GM18873 (cell line): Measurements from ENCODE around the gene SLC8A3.

Source experiments
- ATAC-seq: cut with Tn5 transposase; IDR thresholded peaks from one replicate; pipeline ENCODE4 v1.9.1; 2021; ENCODE audit warnings: mild to moderate bottlenecking, moderate library complexity, moderate number of reproducible peaks; ENCODE audit not compliant: unreplicated experiment, low FRiP score

The SLC8A3 gene

GRCh38 chr14:70077720-70078119 lies 111.0 kb downstream of the SLC8A3 start:
- ATAC-seq: no peak

- no peak for ATAC-seq
These were observed 111.7 kb downstream of the SLC8A3 start for GRCh38 chr14:70077005-70077404.

DNA sequence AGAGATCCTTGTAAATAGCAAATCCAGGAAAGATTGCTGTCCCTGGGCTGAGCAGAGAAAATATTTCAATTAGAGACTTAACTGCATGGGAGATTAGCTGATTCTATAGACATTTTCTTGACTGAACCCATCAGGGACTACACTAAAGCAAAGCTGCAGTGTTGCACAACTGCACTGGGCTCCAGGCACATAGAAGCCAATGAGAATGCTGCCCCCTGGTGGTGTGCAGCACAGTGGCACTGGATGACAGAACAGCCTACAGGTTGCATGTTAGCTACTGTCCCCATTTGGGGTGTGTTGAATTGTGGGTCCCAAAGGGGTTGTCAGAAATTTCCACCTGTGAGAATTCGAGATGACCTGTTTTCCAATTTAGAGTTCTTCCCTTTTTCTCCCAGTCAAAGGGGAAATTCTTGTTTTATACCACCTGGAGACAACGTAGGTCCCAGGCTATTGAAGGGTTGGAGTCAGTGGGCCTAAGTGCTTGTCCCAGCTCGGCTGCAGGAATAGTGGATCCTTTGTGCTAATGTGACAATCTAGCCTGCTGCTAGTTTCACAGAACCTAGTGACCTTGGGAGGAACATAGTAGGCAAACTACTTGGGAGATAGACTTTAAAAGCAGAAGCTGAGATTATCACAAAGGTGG lies 114.7 kb downstream of the SLC8A3 start:
- no peak for ATAC-seq

DNA sequence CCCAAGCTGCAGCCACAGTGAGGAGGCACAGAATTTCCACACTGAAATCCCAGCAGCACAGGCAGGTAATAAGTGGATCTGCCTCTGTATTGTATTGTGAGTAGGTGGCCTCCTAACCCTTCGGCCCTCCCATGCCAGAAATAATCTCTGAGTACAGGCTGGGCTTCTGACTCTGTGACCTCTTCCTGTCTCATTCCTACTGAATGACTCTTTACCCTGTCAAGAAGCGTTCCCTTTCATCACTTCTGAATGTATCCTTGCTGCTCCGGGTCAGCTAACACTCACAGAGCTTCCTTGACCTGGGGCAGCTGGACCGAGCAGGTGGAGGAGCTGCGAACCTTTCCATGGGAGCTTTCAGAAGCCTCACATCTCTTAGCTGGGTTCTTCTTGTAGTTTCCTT lies 119.6 kb downstream of the SLC8A3 start:
- no peak for ATAC-seq

DNA sequence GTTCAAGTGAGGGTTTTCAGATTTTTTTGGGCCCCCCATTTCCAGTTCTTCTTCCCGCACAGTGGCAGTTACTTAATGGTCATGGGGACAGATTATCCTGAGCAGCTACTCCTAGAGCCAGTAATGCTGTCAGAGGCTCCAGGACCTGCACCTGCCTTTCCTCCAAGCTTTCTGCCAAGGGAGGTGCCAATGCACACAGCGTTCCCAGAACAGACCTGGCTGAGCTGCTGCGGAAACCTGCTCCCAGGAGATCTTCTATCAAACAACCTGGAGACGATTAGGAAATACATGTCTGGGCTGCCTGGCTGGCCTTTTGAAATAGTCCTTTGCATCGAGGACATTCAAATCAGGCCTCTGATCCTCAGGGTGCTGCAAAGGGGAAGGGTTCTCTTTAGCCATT lies 120.9 kb downstream of the SLC8A3 start:
- ATAC-seq: no peak

- ATAC-seq: no peak
These were observed 124.5 kb downstream of the SLC8A3 start for GRCh38 chr14:70064136-70064865.

DNA sequence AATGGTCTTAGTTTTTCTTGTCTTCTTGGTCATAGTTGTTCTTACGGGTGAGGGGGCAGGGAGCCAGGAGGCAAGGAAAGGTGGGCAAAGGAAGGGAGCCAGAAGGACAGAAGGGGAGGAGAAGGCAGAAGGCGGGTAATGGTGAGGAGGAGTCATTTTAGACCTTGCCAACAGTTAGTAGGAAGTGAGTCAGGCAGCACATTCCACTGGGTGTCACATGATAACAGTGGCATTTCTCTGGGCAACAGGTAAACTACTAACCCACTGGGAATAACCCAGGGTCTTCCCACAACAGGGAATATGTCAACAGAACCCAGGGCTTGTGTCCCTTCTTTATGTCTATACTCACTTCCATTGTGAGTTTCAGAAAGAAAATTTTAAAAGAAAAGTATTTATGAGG lies 127.6 kb downstream of the SLC8A3 start:
- ATAC-seq: no peak

- ATAC-seq: no peak
These were observed 129.2 kb downstream of the SLC8A3 start for GRCh38 chr14:70059545-70059944.

DNA sequence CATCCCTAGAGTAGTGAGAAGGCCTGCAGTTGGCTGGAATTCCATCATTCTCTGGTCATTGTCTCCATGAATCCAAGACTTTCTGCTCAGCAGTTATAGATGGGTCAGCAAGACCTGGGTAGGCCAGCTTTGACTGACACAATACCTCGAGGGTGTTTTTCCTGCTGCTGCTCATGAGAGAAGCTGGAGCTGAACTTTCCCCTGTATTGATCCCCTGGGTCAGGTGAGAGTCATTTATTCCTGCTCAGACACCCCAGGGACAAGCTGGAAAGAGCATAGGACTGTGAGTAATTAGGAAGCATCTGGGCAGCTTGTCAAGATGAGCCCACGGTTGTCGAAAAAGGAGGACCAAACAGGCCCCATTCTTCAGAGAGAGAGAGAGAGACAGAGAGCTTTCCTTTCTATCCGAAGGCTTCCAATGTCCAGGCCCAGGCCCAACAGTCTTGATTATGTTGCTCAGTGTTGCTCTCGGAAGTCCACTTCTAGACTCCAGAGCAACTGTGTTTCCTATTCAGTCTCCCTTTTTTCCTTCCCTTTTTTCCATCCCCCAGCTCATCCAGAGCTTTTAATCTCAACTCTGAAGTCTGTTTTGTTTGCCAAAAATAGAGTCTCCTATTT lies 131.1 kb downstream of the SLC8A3 start:
- ATAC-seq: no peak

DNA sequence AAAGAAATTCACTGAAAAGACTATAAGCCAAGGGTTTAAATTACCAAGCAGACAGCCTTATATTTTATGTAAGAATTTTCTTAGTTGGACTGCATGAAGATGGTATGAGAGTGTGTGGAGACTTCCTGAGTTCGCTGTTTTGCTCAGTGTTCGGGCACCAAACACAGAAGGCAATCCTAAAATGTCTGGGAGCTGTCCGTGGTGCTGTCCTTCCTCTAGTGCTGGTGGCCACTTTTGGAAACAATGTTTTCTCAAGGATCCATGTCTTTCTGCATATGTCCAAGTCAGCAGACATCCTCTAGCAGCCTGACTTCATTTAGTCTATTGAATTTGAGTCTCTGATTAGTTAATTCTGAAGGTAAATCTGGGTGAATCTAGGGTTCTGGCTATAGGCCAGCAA lies 135.8 kb downstream of the SLC8A3 start:
- ATAC-seq: no peak

- no peak for ATAC-seq
These were observed 138.6 kb downstream of the SLC8A3 start for GRCh38 chr14:70050136-70050535.

DNA sequence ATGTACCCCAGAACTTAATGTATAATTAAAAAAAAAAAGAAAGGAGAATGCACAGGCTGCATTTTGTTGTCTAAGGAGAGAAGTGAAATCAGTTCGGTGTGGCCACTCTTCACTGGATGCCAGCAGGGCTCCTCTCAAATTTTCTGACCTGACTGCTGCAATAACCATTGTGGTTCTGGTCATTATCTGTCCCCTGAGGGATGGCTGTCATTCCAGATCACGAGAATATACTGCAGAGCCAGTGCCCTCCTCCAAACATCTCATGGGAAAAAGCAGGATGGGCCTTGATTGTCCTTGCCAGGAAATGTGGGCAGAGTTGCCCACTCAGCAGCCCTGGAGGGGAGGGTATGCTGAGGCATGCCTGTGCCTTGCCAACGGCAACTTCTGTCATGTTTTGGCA lies 139.1 kb downstream of the SLC8A3 start:
- ATAC-seq: no peak

DNA sequence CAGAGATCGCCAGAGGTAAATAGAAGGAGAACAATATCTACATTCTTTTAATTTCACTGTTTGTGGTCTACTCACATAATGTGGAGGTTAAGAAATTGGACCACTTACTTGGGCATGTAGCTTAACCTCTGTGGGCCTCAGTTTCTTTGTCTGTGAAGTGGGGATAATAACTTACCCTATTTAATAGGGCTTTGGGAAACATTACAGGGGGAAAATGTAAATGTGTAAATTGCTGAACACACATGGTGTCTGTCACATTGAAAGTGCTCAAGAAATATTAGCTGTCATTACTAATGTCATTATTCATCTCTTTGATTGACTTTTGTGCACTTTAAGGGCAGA lies 140.5 kb downstream of the SLC8A3 start:
- ATAC-seq: no peak

- no peak for ATAC-seq
These were observed 141.0 kb downstream of the SLC8A3 start for GRCh38 chr14:70047598-70048312.

DNA sequence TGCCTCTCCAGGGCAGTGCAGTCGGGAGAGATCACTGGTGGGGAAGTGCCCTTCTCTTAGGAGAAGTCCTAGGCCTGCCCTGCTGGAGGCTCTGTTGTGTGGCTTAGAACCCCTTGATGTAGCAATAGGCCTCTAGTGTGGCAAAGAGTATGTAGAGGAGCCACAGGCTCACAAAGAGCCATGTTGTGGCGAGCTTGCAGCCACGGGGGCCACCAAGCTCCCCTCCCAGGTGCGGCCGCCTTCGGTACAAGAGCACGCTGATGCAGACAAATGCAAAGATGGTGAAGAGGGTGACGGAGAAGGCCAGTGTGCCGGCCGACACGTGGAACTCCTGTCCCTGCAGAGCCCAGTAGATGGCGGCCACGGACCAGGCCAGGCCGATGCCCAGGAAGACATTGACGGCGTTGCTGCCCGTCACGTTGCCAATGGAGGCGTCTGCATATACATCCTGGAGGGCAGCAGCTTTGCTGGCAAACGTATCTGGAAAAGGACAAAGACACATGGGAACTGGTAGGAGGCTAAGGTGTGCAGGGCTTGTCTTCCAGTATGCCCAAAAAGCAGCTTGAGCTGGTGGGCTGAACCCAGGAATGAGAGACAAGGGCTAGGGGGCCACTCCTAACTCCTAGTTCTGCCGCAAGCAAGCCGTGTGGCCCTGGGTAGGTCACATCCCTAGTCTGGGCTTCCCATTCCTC lies 142.8 kb downstream of the SLC8A3 start:
- ATAC-seq: no peak

GRCh38 chr14:70045310-70045709 lies 143.4 kb downstream of the SLC8A3 start:
- no peak for ATAC-seq

- ATAC-seq: no peak
These were observed 145.8 kb downstream of the SLC8A3 start for GRCh38 chr14:70043001-70043400.

- ATAC-seq: no peak
These were observed 152.1 kb downstream of the SLC8A3 start for GRCh38 chr14:70036665-70037064.

DNA sequence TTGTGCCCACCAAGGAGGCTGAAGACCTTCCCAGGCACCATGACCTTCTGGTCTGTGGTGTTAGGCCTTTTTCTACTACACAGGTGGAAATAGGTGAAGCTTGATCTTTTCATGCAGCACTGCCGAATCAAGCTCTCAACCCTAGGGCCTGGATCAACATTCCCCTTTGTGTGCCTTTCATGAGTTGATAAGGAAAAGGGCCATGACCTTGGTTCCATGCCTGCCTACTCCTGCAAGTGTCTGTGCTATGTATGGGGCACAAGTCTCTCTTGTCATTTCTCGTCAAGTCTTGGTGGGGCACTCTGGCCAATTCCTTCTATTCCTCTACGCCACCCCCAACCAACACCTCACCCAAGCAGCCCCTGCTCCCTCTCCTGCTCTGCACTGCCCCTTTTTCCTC lies 154.5 kb downstream of the SLC8A3 start:
- ATAC-seq: no peak

DNA sequence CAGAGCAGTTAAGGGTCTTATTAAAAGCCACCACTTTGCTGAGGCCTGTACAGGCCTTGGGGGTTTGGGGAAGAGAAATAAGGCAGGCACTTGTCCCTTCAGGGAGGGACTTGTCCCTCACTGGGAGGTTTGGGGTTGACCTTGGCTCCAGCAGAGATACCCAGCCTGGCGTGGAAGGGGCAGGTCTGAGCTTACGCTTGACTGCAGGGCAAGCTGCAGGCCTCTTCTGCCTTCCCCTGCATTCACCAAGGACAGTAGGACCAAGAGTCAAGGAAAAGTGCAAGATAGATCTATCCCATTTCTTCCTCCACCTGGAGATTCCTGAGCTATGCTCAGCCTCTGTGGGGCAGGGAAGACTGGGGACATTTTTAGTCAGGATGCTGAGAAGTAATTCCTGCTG lies 155.2 kb downstream of the SLC8A3 start:
- no peak for ATAC-seq

GRCh38 chr14:70033116-70033515 lies 155.6 kb downstream of the SLC8A3 start:
- no peak for ATAC-seq
